Fibroblast of lung (primary cell): ENCODE results near the gene HSPBP1.

Experiments
- EZH2 ChIP-seq: IDR thresholded peaks from 2 replicates; pipeline ENCODE4 v1.5.1; 2012; ENCODE audit warnings: low read length, control low read depth, mild to moderate bottlenecking; ENCODE audit errors: missing control alignments
- TF ChIP-seq, protein P1 (sequence below), 2 donors: IDR thresholded peaks in 1 of 2; conservative IDR thresholded peaks in 1 of 2; 1 replicate in 1 of 2; 2 replicates in 1 of 2; pipeline ENCODE4 v1.5.1; 2011 to 2012; ENCODE audit warnings: low read length in 2 of 2, control low read depth in 1 of 2, inconsistent platforms in 1 of 2, low read depth in 1 of 2, mild to moderate bottlenecking in 1 of 2

DNA sequence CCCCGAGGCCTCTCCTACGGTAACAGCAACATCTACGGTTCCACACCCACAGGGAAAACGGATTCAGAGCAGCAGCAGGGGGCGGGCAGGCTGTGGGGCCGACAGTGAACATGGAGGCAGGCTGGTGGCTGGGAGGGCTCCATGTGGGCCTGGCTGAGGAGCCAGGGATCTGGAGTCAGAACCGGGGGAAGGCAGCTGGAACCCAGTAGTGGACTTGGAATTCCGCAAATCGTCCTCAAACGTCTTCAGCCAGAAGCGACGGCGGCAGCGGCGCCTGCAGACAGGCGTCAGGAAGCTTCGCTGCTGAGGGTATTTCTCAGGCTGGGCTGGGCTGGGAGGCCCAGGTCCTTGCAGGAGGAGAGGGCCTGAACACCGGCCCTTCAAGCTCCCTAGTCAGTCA, 53.1 kb downstream of the HSPBP1 start:
- TF ChIP-seq, protein P1, sequence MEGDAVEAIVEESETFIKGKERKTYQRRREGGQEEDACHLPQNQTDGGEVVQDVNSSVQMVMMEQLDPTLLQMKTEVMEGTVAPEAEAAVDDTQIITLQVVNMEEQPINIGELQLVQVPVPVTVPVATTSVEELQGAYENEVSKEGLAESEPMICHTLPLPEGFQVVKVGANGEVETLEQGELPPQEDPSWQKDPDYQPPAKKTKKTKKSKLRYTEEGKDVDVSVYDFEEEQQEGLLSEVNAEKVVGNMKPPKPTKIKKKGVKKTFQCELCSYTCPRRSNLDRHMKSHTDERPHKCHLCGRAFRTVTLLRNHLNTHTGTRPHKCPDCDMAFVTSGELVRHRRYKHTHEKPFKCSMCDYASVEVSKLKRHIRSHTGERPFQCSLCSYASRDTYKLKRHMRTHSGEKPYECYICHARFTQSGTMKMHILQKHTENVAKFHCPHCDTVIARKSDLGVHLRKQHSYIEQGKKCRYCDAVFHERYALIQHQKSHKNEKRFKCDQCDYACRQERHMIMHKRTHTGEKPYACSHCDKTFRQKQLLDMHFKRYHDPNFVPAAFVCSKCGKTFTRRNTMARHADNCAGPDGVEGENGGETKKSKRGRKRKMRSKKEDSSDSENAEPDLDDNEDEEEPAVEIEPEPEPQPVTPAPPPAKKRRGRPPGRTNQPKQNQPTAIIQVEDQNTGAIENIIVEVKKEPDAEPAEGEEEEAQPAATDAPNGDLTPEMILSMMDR (conservative IDR thresholded peaks at IDR 0.05 in 1 of 2, IDR thresholded peaks at IDR 0.05 in 1 of 2; ENCODE audit: low read depth in 1 of 2, low read length in 2 of 2) = no peak
- TF ChIP-seq EZH2 = no peak
